HG03139 (cell line): Measurements from ENCODE around the gene ZNF414.
"Not testable (repeated sequence)": the region's sequence is repeated elsewhere in the genome, so short reads cannot be mapped to it uniquely, and the experiment has no call there.

ENCODE experiments used
- ATAC-seq: cut with Tn5 transposase; IDR thresholded peaks from one replicate; pipeline ENCODE4 v1.9.1; 2021; ENCODE audit not compliant: unreplicated experiment

Gene ZNF414

DNA sequence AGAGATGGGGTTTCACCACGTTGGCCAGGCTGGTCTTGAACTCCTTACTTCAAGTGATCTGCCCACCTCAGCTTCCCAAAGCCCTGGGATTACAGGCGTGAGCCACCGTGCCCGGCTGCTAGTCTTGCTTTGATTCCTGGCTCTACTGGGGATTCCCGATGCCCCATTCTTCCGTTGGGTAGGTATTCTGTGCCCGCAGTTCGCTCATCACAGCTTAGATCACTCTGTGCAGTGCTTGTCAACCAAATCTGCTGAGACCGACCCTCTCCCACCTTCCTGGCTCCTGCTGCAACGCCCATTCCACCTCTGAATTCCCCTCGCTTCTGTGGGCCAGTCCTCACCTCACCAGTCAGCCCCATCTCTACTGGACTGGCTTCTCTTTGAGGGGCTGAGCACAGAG is 4.6 kb upstream of the ZNF414 start:
- no peak for ATAC-seq

DNA sequence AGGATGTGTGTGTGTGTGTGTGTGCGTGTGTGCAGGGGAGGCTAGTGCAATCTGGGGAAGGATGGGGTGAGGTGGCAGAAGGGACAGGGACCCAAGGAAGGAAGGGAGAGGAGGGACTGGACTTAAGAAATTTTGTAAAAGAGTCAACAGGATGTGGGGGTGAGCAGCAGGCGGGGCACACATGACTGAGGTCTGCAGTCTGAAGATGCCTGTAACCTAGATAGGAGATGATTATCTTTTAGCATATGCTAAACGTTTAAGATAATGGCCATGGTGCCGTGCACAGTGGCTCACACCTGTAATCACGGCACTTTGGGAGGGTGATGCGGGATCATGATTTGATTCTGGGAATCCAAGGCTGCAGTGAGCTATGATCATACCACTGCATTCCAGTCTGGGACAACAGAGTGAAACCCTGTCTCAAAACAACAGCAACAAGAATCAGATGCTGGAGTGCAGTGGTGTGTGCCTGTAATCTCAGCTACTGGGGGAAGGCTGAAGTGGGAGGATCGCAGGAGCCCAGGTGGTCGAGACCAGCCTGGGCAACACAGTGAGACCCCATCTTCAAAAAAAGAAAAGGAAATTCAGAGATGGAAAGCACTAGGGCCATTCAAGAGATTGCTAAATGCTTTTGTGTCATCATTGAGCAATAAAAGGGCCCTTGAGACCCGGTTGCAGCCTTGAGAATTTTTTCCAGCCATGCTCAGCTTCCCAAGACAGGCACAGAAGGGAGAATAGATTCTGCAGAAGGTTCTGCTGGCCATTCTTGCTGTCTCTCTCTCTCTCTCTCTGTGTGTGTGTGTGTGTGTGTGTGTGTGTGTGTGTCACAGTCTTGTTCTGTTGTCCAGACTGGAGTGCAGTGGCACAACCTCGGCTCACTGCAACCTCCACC is 3.8 kb upstream of the ZNF414 start:
- ATAC-seq: no peak

DNA sequence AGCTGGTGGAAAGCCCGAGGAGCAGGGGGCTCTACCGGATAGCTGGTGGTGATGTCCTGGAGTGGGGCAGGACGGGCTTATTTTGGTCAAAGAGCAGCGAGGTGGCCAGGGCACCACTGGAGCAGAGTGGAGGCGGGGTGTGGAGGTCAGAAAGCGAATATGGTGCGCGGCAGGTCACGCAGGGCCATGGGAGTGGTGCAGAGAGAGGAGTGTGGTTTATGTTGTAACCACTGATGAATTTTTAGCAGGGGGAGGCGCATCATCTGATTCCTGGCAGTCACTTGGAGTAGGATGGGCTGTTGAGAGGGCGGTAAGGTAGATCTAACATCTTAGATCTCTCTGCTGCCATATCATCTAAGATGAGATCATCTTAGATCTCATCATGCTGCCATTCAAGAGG is 1.4 kb upstream of the ZNF414 start:
- ATAC-seq: no peak

DNA sequence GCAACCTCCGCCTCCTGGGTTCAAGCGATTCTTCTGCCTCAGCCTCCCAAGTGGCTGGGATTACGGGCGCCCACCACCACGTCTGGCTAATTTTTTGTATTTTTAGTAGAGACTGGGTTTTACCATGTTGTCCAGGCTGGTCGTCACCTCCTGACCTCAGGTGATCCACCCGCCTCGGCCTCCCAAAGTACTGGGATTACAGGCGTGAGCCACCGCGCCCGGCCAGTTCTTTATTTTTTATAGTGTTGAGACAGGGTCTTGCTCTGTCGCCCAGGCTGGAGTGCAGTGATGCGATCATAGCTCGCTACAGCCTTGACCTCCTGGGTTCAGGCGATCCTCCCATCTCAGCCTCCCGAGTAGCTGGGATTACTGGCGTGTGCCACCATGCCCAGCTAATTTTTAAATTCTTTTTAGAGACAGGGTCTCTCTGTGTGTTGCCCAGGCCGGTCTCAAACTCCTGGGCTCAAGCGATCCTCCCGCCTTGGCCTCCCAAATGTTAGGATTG is 590 bp upstream of the ZNF414 start:
- not testable (repeated sequence) for ATAC-seq

DNA sequence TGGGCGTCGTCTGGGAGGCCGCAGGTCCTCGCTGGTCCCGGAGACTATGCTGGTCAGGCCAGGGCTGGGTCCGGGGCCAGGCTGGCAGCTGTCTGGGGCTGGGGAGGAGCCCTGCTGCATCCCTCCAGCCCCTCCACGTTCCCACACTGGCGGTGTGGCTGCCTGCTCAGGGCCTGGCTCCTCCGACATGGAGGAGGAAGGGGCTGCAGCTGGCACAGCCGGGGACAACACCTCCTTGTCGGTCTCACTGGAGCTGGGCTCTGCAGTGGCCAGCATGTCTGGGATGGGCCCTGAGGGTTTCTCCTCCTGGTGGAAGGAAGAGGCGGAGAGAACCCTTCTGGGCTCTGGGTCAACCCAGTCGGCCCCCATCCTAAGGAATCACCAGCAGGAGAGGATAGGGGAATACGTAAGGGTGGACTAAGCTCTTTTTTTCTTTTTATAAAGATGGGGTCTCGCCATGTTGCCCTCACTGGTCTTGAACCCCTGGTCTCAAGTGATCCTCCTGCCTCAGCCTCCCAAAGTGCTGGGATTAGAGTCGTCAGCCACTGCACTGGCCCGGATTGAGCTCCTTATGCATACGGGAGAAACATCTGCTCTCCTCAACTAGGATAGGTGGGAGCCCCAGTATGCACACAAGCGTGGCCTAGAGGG is 806 bp downstream of the ZNF414 start:
- ATAC-seq: no peak

DNA sequence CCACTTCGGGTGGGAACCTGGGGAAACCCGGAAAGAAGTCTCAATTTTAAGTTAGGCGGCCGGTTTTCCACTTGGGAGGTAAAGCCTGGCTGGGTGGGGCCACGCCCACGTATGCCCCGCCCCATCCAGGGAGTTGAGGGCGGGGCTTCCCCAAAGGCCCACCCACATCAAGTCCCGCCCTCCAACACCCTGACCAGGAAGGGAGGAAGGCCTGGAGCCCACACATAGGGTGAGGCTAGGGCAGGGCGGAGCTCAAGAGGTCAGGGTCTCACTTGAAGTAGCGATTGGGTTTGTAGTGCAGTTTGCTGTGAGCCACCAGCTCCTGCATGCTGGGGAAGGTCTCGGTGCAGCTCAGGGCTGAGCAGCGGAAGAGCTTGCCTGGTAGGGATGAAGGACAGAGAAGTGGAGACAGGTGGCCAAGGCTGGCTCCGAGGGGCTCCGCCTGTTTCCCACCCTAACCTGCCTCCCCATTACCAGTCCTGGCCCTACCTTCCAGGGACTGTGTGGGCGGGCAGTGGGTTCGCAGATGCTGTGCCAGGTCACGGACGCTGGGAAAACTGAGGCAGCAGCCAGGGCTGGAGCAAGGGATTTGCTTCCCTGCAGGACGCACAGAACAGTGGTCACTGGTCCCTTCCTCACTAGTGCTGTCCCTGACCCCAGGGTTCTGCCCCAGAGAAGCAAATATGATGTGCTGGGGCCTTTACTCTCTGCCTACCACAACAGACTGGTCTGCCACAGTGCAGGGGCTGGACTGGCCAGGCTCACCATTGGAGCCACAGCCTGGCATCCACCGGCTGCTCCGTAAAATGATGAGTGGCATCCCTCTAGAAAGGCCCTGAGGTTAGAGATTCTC is 1.6 kb downstream of the ZNF414 start:
- ATAC-seq: no peak

DNA sequence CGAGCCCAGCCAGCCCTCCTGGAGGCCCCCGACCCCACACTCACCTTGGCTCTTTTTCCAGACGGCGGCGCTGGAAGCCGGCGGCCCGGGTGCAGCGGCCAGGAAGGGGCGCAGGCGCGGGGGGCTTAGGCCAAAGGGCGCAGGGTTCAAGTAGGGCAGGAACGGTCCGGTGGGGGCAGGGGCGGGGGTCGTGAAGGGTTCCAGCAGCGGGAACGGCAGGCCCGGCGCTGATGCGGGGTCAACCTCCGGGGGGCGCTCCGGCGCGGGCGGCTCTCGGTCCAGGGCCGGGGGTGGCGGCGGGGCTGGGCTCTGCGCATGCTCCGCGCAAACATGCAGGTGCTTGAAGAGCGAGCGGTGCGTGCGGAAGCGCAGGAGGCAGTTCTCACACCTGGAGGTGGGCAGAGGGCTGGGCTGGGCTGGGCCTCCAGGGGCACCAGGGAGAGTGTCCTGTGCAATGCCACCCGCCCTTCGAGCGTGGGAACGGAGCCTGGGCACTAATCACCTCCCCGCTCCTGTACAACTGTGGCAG is 2.3 kb downstream of the ZNF414 start:
- ATAC-seq: no peak

DNA sequence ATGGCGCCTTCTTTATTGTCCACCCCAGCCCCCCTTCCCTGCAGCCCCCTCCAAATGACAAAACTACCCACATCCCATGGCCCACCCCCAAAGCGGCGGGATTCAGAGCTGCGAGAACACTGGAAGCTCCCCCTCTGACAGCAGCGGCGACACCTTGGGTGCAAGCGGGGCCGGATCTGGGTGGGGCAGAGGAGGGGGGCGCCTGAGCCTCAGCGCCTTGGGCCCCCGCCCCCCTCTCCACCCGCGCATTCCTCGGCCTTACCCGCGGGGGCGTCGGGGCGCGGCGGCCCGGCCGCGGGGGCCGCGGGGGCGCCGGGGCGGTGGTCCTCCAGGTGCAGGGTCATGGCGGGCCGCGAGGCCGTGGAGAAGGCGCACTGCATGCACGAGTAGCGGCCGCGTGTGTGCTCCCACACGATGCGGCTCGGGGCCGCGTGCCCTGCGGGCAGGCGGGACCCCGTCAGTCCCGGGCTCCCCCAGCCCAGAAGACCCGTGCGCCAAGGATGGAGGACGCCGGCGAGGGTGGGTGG is 3.3 kb downstream of the ZNF414 start:
- ATAC-seq: no peak

DNA sequence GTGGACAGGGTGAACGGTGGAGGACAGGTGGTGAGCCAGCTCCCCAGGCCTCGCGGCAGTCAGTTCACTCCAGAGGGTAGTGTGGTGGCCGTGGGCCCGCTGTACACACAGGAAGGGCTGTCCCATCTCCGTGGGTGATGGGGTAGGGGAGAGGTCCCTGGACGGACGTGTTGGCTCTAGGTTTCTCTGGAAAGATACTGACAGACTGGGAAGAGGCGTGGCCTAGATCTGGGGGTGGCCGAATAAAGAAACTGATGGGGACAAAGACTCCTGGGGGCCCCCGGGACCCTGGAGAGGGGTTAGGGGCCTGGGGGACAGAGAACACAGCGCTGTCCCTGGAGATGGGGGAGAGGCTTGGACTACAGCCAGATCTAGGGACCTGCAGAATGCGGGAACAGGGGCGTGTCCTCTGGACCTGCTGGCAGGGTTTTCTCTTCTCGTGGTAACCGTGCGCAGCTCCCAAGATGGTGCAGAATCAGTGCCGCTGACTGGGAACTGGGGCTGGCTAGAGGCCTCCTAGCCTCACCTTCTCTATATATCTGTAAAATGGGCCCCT is 7.5 kb downstream of the ZNF414 start:
- ATAC-seq: no peak

DNA sequence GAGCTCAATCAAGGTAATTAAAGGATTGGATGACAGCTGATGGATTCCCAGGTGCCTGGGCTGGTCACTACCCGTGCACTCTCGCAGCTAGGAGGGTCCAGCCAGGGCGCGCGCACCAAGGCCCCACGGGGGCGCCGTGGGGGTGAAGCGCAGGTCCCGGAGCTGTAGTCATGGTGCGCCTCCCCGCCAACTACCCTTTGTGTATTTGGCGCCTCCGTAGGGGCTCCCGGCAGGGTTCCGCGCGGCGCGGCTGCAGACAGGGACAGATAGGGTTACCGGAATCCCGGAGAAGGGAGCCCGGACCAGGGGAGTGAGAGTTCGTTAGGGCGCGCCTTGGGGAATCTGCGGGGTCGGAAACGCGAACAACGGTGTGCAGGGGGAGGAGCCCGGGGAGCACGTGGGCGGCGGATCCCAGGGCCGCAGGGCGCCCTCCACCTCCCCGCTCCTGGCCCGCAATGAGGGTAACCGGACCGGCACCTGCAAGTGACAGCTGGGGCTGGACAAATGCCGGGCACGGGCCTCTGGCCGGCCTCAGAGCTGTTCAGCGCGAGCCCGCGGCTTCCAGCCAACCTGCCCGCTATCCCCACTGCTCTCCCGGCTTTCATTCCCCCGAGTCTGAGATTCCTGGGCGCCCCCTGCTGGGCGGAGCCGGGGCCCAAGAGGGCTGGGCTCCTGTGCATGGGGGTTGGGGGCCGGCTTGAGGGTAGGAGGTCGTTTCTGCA is 8.1 kb downstream of the ZNF414 start:
- peak; percentile 40 for ATAC-seq

DNA sequence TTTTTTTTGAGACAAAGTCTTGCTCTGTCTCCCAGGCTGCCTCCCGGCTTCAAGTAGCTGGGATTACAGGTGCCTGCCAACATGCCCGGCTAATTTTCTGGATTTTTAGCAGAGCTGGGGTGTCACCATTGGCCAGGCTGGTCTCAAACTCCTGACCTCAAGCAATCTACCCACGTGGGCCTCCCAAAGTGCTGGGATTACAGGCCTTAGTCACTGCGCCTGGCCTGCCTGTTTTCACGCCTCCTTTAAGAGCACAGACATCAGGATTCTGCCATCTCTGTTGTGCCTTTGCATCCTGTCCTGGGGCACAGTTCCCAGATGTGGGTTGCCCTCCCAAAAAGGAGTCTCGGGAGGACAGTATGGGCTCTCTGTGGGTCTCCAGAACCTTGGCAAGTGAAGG is 9.0 kb downstream of the ZNF414 start:
- no peak for ATAC-seq

DNA sequence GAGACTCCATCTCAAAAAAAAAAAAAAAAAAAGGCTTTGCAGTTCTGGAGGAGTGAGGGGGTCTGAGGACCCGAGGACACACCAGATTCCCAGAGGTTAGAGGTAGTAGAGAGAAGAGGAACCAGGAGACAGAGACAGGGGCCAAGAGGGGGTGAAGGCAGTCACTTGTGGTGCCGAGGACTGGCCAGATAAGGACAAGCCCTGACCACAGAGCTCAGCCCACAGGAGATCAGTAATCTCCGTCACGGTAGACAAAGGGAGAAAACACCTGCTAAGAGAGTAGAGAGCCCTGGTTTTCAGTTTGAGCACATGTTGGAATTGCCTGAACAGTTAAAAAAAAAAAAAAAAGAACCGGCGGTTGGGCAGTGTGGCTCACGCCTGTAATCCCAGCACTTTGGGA is 9.8 kb downstream of the ZNF414 start:
- ATAC-seq: no peak

DNA sequence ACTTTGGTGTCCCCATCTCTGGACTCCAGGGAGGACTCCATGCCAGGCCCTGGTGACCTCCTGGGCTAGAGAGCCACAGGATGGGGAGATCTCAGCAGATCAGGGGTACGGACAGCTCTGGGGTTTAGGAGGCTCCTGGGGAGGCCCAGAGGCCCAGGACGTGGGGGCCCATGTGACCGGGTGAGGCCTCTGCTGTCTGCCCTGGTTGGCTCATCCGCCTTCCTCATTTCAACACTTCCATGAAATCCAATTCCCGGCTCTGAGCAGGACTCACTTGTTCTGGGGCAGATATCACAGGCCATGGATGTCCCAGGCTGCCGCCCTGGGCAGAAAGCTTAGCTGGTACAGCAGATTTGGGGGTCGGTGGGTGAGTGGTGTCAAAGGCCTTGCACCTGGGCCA is 10.5 kb downstream of the ZNF414 start:
- no peak for ATAC-seq

DNA sequence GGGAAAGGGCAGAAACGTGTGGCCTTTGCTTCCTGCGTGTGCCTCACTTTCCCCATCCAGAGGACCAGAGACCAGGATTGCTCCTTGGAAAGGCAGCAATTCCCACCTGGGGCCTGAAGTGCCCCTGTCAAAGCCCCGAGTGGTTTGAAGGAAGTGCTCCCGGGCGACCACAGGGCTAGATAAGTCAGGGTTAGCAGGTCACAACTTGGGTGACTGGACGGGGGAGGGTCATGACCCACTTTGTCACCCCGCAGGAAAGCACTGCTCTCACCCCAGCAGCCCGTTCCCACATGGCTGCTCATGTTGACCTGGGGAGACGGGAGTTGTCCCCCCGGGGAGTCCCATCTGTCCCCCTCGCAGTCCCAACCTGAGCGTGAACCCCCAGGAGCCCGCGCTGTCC is 12.0 kb downstream of the ZNF414 start:
- no peak for ATAC-seq

DNA sequence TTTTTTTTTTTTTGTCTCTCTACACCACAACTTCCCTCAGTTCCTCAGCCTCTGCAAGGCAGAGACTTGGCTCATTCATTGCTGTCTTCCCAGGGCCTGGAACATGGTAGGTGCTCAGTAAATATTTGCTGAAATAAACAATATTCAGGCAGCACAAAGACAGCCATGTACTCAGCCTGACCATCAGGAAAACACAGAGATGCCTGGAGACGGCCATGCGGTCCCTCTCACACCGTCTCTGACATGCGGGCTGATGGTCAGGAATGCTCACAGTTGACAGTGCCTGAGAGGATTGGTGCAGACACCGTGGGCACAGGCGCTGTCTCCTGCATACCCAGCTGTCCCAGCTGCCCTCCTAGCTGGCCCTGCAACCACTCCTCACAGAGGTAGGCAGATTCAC is 12.5 kb downstream of the ZNF414 start:
- ATAC-seq: no peak

DNA sequence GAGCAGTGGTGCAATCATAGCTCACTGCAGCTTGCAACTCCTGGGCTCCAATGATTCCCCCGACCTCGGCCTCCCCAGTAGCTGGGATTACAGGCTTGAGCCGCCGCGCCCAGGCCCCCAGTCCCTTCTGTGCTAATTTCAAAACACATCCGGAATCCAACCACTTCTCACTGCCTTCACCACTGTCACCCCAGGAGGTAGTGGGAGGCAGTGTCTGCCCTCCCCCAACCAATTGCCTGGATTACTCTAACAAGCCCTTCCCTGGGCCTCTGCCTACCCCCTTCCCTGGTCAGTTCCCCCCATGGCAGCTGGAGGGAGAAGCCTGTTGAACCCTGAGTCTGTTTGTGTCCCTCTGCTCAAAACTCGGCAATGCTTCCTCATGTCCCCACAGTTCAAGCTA is 13.8 kb downstream of the ZNF414 start:
- ATAC-seq: no peak

DNA sequence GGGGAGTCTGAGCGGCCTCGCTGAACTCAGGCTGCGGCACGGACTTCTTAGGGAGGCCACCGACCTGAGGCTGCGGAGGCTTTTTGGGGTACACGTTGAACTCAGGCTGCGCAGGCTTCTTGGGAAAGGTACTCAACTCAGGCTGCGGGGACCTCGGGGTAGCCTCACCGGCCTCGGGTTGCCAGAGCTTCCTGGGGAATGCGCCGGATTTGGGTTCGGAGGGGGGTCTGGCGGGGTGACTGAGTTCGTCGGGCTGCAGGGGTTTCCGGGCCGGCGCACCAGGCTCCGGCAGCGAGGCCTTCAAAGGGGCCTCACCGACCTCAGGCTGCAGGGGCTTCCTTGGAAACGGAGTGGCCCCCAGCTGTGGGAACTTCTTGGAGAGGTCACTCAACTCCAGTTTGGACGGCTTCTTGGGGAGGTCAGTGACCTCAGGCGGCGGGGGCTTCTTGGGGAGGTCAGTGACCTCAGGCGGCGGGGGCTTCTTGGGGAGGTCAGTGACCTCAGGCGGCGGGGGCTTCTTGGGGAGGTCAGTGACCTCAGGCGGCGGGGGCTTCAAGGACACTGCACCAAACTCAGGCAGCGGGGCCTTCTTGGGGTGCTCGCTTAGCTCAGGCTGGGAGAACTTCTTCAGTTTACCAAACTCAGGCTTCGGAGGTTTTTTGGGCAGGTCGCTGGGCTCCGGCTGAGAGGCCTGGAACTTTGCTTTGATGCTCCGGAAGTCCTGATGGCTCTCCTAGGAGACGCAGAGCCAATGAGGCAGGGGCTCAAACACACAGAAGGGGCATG is 14.7 kb downstream of the ZNF414 start:
- no peak for ATAC-seq

DNA sequence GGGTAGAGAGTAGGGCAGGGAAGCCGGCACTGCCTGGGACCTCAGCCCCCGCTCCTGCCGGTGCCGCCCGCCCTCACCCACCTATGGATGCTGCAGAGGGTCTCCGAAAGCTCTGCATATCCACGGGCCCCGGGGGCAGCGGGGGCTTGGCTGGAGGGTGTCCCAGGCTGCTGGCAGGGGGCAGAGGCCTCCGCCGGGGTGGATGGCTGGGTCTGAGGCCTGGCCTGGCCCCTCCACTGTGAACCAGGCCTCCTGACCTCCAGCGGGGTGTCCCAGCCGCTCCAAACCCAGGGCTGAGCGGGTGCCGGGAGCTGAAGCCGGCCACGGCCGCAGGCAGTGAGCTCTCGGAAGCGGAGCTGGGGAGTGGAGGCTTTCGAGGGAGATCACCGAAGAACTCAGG is 15.7 kb downstream of the ZNF414 start:
- ATAC-seq: no peak

DNA sequence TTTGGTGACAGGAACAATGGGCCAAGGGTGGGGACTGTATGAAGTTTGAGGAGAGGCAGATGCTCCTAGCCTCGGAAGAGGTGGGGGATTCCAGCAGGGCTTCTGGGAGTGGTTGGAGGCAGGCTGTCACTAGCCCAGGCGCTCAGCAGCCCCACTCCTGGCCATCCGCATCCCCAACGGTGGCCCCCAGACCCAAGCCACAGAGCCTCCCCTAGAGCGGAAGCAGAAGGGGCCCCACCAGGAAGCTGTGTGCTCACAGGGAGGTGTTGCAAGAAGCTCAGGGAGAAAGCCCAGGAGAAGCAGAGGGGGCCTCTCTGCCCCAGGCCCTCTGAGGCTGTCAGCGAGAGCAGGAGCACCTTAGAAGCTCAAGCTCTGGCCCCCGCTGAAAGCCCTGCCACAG is 19.8 kb downstream of the ZNF414 start:
- ATAC-seq: no peak
